Measurements from ENCODE around the gene DBP.
A peak's percentile ranks its signal among the peaks of the same experiment; 100 is the strongest.

Gene DBP

DNA sequence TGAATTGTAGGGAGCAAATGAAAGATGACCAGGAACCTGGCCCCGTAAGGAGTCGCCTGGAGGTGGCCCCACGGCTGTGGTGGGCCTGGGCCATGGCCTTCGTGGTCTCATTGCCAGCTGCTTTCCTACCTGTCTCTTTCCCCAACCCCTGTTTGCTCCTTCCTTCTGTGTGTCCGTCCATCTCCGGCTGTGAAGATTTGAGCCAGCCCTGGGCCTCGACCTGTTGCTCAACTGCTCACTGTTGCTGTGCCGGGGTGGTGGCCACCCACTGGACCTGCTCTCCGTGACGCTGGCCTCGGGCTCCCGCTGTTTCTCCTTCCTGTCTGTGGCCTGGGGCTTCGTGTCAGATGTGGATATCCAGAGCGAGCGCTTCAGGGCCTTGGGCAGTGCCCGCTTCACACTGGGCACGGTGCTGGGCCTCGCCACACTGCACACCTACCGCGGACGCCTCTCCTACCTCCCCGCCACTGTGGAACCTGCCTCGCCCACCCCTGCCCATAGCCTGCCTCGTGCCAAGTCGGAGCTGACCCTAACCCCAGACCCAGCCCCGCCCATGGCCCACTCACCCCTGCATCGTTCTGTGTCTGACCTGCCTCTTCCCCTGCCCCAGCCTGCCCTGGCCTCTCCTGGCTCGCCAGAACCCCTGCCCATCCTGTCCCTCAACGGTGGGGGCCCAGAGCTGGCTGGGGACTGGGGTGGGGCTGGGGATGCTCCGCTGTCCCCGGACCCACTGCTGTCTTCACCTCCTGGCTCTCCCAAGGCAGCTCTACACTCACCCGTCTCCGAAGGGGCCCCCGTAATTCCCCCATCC, 8.5 kb downstream of the DBP start:
- DNase-seq (ENCODE audit: low read depth in 2 of 3, low spot score in 1 of 3), result no peak

DNA sequence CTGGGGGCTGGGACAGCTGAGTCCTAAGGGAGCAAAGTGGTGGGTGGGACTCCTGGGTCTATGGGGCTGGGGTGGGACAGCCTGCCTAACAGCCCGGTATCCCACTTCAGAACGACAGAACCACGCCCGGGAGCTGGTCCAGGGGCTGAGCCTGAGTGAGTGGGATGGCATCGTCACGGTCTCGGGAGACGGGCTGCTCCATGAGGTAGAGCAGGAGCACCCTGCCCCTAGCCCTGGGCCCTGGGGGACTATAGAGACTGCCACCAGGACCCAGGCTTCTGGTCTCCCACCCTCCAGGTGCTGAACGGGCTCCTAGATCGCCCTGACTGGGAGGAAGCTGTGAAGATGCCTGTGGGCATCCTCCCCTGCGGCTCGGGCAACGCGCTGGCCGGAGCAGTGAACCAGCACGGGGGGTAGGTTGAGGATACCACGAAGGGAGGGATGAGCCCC, 9.3 kb downstream of the DBP start:
- DNase-seq (ENCODE audit: low read depth in 2 of 3, low spot score in 1 of 3), result no peak

- DNase-seq (ENCODE audit: low read depth in 2 of 3, low spot score in 1 of 3), result no peak
Observed at GRCh38 chr19:48627201-48627864, 9.8 kb downstream of the DBP start.

DNA sequence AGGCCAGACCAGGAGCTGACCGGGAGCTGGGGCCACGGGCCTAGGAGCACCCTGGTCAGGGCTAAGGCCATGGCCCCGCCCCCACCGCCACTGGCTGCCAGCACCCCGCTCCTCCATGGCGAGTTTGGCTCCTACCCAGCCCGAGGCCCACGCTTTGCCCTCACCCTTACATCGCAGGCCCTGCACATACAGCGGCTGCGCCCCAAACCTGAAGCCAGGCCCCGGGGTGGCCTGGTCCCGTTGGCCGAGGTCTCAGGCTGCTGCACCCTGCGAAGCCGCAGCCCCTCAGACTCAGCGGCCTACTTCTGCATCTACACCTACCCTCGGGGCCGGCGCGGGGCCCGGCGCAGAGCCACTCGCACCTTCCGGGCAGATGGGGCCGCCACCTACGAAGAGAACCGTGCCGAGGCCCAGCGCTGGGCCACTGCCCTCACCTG, 11.3 kb downstream of the DBP start:
- no peak for DNase-seq (ENCODE audit: low read depth in 2 of 3, low spot score in 1 of 3)

DNA sequence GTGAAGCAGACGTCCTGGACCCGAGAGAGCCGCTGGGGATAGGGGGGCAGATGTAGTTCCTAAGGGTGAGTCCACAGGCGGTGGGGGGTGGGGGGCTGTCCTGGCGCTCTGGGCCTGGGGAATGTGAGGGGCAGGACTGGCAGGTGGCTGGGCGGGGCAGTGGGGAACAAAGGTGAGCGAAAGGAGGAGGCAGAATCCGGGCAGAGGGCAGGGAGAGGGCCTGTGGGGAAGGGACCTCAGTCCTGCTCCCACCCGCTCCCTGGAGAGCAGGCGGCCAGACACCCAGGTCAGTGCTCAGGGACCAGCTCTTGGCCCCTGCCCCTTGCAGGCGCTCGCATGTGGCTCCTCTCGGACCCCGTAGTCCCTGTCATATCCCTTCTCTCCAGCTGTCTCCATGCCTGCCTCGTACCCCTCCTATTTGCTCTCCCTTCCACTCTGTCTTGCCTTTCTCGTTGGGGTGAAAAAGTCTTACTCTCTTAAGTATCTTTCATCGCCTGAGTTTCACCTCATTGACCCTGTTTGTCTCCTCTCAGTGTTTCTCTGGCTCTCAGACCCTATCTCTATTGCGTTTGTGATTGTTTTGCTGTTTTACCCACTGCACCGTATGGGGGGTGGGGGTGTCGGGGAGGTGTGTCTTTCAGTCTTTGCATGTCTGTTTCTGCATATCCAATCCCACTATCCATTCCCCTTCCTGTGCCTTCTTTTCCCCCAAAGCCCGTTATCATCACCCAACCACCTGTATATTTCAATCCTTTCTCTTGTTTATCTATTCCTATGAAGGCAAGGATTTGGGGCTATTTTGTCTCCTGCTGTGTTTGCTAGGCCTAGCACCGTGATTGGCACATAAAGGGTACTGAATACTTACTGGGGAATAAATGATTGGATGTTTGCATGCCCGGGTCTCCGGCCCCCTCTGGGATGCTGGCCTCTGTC, 12.1 kb downstream of the DBP start:
- DNase-seq (ENCODE audit: low read depth in 2 of 3, low spot score in 1 of 3), result no peak

DNA sequence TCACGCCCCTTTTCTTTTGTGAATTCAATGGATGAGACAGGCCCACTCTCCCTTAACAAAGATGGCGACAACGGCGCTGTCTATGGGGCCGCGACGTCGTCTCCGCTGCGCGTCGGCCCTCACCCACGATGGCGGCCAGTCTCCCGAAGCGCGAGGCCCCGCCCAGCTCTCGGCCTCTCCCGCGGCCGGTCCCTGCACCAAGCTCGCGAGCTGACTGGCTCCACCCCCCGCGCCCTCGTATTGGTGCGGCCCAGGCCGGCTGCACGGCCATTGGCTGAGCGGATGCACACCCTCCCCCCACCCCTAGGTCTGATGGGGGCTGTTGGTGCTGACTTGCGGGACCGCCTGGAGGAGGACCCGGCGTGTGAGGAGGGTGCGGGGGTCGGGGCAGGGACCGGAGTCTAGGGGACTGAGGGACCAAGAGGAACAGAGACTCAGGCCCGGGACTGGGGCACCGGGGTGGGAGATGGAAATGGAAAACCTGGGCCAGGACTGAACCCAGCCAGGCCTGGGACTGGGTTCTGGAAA, 13.0 kb downstream of the DBP start:
- DNase-seq (ENCODE audit: low read depth in 2 of 3, low spot score in 1 of 3), result peak; percentile 94 to 99 (median 95)

DNA sequence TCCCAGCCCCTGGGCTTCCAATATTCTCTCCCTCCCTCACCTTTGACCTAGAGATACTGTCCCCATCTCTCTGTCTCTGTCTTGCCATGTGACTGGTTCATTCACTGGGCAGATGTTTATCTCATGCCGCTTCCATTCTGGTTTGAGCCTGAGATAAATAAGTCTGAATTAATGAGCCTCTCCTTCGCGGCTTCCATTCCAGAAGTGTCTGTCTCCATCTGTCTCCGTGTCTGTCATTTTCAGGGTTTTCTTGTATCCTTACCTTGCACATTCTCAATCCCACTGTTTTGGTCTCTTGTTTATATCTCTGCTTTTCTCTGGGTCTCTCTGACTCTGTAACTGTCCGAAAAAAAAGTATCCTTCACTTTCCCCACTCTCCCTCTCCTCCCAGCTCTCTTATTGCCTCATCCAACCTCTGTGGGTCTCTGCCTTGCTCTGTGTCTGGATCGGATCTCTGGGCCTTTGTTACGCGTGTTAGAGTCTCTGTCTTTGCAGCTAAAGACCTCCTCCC, 13.6 kb downstream of the DBP start:
- DNase-seq (ENCODE audit: low read depth in 2 of 3, low spot score in 1 of 3), result no peak

GRCh38 chr19:48619692-48620585, 17.2 kb downstream of the DBP start:
- DNase-seq (ENCODE audit: low read depth in 2 of 3, low spot score in 1 of 3), result no peak

GRCh38 chr19:48618916-48619691, 18.1 kb downstream of the DBP start, which contains the start of the genes RPL18 and SPHK2:
Gene RPL18, minus strand, starts transcription at chr19:48619178. Its CDS starts 35 bp downstream, at chr19:48619143.
Gene SPHK2, plus strand, starts transcription at chr19:48619506. Its CDS starts 1,009 bp downstream, at chr19:48620515.
- DNase-seq (ENCODE audit: low read depth in 2 of 3, low spot score in 1 of 3), result peak; percentile 89 to 94 (median 92)

DNA sequence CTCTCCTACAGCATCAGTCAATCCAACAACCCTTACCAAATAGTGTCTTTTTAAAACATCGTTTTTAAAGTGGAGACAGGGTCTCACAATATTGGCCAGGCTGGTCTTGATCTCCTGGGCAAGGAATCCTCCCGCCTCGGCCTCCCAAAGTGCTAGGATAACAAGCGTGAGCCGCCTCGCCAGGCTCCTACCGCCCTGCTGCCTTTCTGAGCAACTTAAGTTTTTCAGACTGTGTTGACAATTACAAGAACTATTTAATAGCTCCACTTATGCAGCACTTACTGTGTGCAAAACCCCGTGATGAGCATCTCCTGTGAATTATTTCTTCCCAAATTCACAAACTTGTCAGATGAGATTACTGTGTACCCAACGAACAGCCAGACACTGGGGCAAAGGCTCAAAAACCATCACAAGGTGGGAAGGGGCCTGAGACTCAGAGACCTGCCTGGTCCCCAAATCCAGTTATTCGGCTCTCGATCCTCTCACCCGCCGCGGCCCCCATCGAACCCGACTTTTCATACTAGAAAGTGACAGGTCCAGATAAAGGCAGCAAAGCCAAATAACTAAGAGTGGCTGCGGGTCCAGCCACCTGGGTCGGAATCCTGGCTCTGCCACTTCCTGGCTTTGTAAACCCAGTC, 18.8 kb downstream of the DBP start:
- no peak for DNase-seq (ENCODE audit: low read depth in 2 of 3, low spot score in 1 of 3)

- DNase-seq (ENCODE audit: low read depth in 2 of 3, low spot score in 1 of 3), result no peak
Observed at GRCh38 chr19:48617146-48617937, 19.8 kb downstream of the DBP start.

DNA sequence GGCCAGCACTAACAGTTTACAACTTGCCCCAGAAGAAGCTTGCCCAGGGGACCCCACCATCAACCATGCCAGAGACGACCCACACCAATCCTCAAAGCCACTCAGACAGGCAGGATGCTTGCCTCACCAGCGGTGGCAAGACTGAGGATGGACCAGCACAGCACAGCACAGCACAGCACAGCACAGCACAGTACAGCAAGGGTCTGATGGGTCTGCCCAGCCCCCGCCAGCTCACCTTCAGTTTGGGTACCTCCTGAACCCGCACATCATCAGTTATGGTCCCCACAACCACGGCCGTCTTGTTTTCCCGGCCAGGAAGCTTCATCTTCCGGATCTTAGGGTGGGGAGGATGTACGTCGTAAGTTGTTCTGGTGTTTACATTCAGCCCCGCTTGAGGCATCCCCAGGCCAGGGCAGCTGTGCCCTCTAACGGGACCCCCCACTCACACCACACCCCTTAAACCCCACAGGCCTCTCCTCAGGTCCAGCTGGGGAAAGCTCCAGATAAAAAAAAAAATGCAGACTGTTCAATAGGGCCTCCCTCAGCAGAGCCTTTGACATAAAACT, 20.6 kb downstream of the DBP start:
- DNase-seq (ENCODE audit: low read depth in 2 of 3, low spot score in 1 of 3), result no peak

DNA sequence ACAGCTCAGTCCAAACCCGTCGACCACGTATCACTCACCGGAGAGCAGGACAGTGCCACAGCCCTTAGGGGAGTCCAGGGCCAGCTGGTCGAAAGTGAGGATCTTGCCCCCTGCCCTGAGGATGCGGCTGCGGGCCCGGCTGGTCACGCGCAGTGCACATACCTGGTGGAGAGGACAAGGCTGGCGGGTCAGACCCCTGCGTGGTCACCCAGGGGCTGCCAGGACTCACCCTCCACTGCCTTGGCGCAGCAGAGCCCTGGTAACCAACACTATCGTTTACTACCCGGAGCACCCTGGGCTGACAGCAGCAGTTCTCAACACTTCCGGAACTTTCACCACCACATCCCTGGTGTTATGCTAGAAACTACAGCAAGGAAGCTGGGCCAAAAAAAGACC, 21.1 kb downstream of the DBP start:
- no peak for DNase-seq (ENCODE audit: low read depth in 2 of 3, low spot score in 1 of 3)

GRCh38 chr19:48615231-48616040, 21.7 kb downstream of the DBP start:
- DNase-seq (ENCODE audit: low read depth in 2 of 3, low spot score in 1 of 3), result no peak

DNA sequence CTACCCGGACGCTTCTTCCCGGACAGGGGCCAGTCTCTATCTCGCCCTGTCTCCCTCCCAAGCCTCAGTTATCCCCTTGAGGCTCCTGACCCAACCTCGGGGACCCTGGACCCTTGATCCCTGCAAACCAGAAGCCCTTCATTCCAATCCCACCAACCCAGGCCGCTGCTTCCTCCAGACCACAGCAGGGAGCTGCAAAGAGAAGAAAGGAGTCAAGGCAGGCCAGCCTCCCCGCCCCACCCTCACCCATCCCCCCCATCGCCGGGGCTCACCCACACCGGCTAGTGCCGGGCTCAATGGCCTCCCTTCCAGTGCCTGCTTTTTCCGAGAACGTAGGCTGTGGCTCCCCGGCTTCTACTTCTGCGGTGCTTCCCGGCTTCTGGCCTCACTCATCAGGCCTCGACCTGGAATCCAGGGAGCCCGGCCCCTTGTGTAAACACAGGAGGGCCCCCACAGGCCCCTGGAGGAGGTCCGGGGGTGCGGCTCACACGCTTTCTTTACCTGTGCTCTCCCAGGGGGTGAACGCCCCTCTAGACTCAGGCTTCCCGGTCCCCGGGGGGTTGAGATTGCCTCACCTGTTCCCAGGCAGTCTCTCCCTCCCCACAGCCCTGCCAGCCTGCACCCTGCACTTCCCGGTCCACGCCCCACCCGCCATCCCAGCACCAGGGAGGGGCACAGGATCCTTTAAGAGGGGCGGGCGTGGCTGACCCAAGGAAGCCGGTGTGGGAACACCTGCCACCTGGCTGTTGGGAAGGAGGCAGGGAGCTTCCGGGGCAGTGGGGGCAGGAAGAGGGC, 22.5 kb downstream of the DBP start, which contains the start of gene FAM83E:
FAM83E (minus strand) TSS at position 641 of the 795 bp plus-strand sequence. CDS start 1,704 bp downstream, outside the sequence.
- no peak for DNase-seq (ENCODE audit: low read depth in 2 of 3, low spot score in 1 of 3)

Measured in stimulated activated CD4-positive, alpha-beta T cell treated with anti-CD3 and anti-CD28 coated beads, Interleukin-12 subunit alpha, Interleukin-12 subunit beta, amount 100 ng/mL, for 48 hours (primary cell).